ENCODE measurements around the gene ZYG11B.
"Not testable (repeated sequence)": the region's sequence is repeated elsewhere in the genome, so short reads cannot be mapped to it uniquely, and the experiment has no call there.

Gene ZYG11B

DNA sequence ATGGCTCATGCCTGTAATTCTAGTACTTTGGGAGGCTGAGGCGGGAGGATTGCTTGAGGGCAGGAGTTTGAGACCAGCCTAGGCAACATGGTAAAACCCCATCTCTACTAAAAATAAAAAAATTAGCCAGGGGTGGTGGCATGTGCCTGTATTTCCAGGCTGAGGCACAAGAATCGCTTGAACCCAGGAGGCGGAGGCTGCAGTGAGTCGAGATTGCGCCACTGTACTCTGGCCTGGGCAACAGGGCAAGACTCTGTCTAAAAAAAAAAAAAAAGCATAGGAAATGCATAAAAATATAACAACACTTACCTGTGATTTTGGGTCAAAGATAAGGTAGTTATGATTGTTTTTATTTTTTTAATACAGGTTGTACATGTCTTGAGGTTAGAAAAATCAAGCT lies 94.6 kb downstream of the ZYG11B start:
- not testable (repeated sequence) for H3K4me1 Mint-ChIP-seq; ATAC-seq (replicated peaks); H3K27me3 Mint-ChIP-seq; DNase-seq; H3K9me3 Mint-ChIP-seq; H3K27ac Mint-ChIP-seq; H3K4me3 Mint-ChIP-seq
- peaks cover 9 to 18% of the 10 kb centered on the region in 2 donors for H3K36me3 Mint-ChIP-seq

DNA sequence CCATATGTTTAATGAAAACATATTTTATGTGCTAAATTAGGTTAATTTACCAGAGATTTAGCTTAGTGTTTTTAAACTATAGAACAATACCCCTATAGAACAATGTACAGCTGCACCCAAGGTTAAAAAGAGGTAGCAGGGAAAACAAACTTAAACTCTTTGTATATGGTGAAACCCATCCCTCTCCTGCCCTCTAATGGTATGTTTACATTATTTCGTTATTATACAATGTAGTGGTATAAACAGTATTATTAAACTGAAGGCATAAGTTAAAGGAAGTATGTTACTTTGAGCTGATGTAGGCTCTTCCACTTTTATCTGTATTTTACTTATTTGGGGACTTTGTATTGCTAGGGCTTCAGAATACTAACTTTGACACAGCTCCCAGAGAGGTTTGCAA lies 99.6 kb downstream of the ZYG11B start:
- Mint-ChIP-seq H3K4me1 (no peaks in the 10 kb centered on the region), H3K27ac (no peak overlapping the region), H3K27me3 (no peaks in the 10 kb centered on the region), H3K4me3 (no peak overlapping the region), H3K36me3 (peaks cover 0 to 7% of the 10 kb centered on the region in 2 donors), H3K9me3 (no peaks in the 10 kb centered on the region)
- DNase-seq = no peak
- no peak for ATAC-seq (replicated peaks)

DNA sequence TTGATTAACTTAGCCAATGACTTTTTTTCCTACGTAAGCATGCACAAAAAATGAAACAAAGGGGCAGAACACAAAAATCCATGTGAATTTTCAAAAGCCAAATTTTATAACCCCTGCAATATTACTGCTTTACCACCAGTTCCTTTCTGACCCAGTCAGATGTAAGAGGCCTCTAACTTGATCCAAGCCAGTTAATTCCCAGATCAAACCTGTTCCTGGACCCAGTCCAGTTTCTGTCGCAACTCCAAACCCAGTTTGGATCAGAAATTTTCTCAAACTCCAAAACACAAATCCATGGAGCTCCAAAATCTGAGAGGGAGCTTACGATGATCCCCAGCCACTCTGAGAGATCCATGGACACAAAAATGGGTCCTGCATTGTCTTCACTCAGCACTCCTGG lies 108.5 kb downstream of the ZYG11B start:
- no peaks in the 10 kb centered on the region for H3K4me1 Mint-ChIP-seq
- no peaks in the 10 kb centered on the region for H3K9me3 Mint-ChIP-seq
- DNase-seq (no peak), ATAC-seq (replicated peaks) (no peak)
- H3K4me3 Mint-ChIP-seq = no peak overlapping the region
- H3K36me3 Mint-ChIP-seq = no peaks in the 10 kb centered on the region
- peak overlapping the region; percentile 47 for H3K27ac Mint-ChIP-seq
- H3K27me3 Mint-ChIP-seq = peaks cover 8 to 13% of the 10 kb centered on the region in 2 donors

DNA sequence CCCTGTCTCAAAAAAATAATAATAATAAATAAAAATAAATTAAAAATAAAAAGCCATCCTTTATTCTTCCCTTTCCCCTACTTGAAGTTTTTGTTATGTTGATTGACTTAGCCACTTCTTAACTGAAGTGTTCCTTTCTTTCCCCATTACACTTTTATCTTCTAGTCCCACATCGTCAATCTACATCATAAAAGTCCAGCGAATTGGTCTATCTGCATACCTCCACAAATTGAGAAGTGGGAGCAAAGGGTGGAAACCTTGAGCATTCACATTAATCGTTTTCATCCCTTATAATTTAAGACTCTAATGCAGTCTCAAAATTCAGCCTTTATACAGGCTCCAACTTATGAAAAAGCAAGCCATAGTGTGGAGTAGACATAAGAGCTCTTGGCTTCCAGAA lies 109.8 kb downstream of the ZYG11B start:
- Mint-ChIP-seq H3K9me3 (no peaks in the 10 kb centered on the region), H3K4me3 (no peak overlapping the region), H3K27me3 (peaks cover 10 to 15% of the 10 kb centered on the region in 2 donors), H3K36me3 (no peaks in the 10 kb centered on the region), H3K27ac (no peak overlapping the region), H3K4me1 (no peaks in the 10 kb centered on the region)
- ATAC-seq (replicated peaks) = no peak
- DNase-seq = no peak

DNA sequence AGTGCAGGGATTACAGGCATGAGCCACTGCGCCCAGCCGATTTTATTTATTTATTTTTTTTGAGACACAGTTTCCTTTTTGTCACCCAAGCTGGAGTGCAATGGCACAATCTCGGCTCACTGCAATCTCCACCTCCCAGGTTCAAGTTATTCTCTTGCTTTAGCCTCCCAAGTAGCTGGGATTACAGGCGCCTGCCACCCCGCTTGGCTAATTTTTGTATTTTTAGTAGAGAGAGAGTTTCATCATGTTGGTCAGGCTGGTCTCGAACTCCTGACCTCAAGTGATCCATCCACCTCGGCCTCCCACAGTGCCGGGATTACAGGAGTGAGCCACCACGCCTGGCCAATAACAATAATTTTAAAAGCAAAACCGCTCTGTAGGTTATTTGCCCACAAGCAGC lies 112.9 kb downstream of the ZYG11B start:
- not testable (repeated sequence) for DNase-seq; ATAC-seq (replicated peaks); H3K36me3 Mint-ChIP-seq; H3K27ac Mint-ChIP-seq; H3K9me3 Mint-ChIP-seq; H3K4me3 Mint-ChIP-seq
- Mint-ChIP-seq H3K27me3 (peaks cover 18 to 40% of the 10 kb centered on the region in 2 donors), H3K4me1 (peaks cover 2 to 11% of the 10 kb centered on the region in 2 donors)

DNA sequence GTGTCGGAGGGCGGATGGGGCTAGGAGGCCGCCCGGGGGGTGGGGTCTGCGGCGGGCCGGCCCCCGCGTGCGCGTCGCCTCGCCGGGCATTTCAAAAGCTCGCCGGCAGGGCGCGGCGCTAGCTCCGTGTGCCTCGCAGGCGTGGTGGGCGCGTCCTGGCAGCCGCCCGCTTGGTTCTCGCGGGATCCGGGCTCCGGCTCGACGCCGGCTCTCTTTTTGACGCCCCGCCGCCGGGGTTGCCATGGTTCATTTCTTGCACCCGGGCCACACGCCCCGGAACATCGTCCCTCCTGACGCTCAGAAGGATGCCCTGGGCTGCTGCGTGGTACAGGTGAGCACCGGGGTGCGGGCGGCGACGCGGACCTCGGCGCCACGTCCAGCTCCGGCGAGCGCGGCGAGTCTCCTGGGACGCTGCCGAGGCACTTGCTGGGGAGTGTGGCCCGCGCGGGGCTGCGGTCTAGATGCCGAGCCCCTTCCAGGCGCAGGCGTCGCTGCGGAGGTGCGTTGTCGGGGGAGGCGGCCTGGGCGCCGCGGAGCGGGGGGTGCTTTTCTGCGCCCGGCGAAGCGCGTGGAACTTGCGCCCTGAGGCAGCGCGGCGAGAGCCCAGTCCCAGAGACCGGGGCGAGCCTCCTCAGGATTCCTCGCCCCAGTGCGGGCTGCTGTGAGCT lies 116.5 kb downstream of the ZYG11B start, which contains the start of gene ZYG11A:
TSS of gene ZYG11A (plus strand) at position 118 of the 668 bp plus-strand sequence. CDS start at position 242, 124 bp downstream.
- Mint-ChIP-seq H3K4me3 (peak within 1 kb of the TSS; percentile 69 to 75), H3K36me3 (peaks cover 0 to 1% of the 10 kb centered on the region in 2 donors), H3K4me1 (peaks cover 2 to 11% of the 10 kb centered on the region in 2 donors), H3K27me3 (peaks cover 24 to 46% of the 10 kb centered on the region in 2 donors), H3K9me3 (no peaks in the 10 kb centered on the region), H3K27ac (peak within 1 kb of the TSS; percentile 31)
- peak; percentile 96 for ATAC-seq (replicated peaks)
- DNase-seq = peak; percentile 67

DNA sequence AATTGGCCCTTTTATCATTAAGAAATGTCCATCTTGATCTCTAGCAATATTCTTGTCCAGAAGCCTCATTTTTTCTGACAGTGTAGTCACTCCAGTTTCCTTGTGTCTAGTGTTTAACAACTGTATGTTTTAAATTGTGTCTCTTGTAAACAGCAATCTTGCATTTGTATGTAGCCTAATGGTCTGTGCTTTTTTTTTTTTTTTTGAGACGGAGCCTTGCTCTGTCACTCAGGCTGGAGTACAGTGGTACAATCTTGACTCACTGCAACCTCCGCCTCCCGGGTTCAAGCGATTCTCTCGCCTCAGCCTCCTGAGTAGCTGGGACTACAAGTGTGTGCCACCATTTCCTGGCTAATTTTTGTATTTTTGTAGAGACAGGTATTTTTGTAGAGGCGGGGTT lies 118.9 kb downstream of the ZYG11B start:
- ATAC-seq (replicated peaks); H3K9me3 Mint-ChIP-seq; H3K4me3 Mint-ChIP-seq; H3K36me3 Mint-ChIP-seq; DNase-seq: not testable (repeated sequence)
- H3K27me3 Mint-ChIP-seq = peaks cover 29 to 58% of the 10 kb centered on the region in 2 donors
- peaks cover 2 to 11% of the 10 kb centered on the region in 2 donors for H3K4me1 Mint-ChIP-seq
- peak overlapping the region; percentile 25 for H3K27ac Mint-ChIP-seq

DNA sequence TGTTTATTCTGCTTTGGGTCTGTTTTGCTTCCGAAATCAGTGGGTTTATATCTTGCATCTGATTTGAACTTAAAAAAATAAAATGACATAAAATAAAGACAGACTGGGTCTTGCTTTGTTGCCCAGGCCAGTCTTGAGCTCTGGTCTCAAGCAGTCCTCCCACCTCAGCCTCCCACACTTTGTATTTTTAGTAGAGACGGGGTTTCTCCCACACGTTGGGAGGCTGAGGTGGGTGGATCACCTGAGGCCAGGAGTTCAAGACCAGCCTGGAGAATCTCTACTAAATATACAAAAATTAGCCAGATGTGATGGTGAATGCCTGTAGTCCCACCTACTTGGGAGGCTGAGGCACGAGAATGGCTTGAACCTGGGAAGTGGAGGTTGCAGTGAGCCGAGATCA lies 122.2 kb downstream of the ZYG11B start:
- Mint-ChIP-seq H3K4me1 (peaks cover 0 to 8% of the 10 kb centered on the region in 2 donors), H3K27me3 (peaks cover 22 to 51% of the 10 kb centered on the region in 2 donors), H3K27ac (no peak overlapping the region), H3K4me3 (no peak overlapping the region), H3K9me3 (no peaks in the 10 kb centered on the region), H3K36me3 (peaks cover 0 to 3% of the 10 kb centered on the region in 2 donors)
- ATAC-seq (replicated peaks) = no peak
- no peak for DNase-seq

DNA sequence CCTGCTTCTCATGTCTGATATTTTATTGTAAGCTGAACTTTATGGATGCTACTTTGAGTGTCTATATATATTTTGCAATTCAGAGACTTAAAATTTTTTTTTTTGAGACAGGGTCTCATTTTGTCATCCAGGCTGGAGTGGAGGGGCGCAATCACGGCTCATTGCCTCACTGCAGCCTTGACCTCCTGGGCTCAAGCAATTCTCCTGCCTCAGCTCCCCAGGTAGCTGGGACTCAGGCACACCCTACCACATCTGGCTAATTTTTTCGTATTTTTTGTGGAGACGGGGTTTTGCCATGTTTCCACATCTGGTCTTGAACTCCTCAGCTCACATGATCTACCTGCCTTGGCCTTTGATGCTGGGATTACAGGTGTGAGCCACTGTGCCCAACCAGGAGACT lies 124.7 kb downstream of the ZYG11B start:
- H3K9me3 Mint-ChIP-seq = no peaks in the 10 kb centered on the region
- no peak overlapping the region for H3K27ac Mint-ChIP-seq
- DNase-seq (no peak), ATAC-seq (replicated peaks) (no peak)
- no peak overlapping the region for H3K4me3 Mint-ChIP-seq
- peaks cover 0 to 2% of the 10 kb centered on the region in 2 donors for H3K36me3 Mint-ChIP-seq
- no peaks in the 10 kb centered on the region for H3K4me1 Mint-ChIP-seq
- peaks cover 9 to 32% of the 10 kb centered on the region in 2 donors for H3K27me3 Mint-ChIP-seq

DNA sequence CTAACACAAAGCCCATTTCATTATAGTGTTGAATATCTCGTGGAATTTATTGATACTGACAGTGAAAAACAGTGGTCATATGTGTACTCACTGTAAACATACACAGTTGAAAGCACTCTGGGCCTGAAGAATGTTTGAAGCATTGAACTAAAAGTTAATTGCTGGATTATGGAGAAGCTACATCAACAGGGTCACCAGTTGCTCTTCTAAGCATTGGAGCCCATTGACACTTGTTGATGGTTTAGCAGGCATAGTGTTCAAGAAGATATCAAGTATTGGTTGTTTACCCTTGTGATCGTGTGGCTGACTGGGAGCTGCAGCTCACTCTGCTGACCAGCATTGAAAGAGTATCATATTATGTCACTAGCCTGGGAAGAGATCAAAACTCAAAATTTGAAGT lies 126.6 kb downstream of the ZYG11B start:
- DNase-seq (no peak), ATAC-seq (replicated peaks) (no peak)
- Mint-ChIP-seq H3K4me1 (no peaks in the 10 kb centered on the region), H3K36me3 (peaks cover 0 to 2% of the 10 kb centered on the region in 2 donors), H3K27ac (no peak overlapping the region), H3K9me3 (no peaks in the 10 kb centered on the region), H3K4me3 (no peak overlapping the region), H3K27me3 (peaks cover 5 to 23% of the 10 kb centered on the region in 2 donors)

DNA sequence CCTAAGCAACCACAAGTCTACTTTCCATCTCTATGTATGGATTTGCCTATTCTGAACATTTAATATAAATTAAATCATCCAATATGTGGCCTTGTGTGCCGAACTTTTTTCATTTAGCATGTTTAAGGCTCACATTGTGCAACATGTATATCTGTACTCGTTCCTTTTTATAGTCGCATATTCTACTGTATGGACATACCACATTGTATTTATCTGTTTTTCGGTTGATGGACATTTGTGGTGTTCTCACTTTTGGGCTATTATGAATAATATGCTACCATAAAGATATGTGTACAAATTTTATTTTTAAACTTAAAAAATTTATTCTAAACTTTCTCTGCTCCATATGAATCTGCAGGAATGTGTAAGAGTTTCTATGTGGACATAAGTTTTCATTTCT lies 129.3 kb downstream of the ZYG11B start:
- ATAC-seq (replicated peaks) (no peak), DNase-seq (no peak)
- no peak overlapping the region for H3K4me3 Mint-ChIP-seq
- H3K4me1 Mint-ChIP-seq = no peaks in the 10 kb centered on the region
- H3K27me3 Mint-ChIP-seq = peaks cover 0 to 9% of the 10 kb centered on the region in 2 donors
- no peak overlapping the region for H3K27ac Mint-ChIP-seq
- no peaks in the 10 kb centered on the region for H3K36me3 Mint-ChIP-seq
- no peaks in the 10 kb centered on the region for H3K9me3 Mint-ChIP-seq

DNA sequence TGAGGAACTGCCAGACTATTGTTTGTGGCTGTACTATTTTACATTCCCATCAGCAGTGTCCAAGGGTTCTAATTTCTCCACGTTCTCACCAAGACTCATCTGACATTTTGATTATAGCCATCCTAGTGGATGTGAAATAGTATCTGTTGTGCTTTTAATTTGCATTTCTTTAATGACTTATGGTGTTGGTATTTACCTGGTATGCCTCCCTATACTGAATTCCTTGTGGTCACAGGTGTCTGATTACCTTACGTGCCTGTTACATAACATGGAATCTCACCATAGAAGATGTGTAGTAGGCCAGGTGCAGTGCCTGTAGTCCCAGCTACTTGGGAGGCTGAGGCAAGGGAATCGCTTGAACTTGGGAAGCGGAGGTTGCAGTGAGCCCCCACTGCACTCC lies 129.8 kb downstream of the ZYG11B start:
- no peak for ATAC-seq (replicated peaks)
- peaks cover 0 to 5% of the 10 kb centered on the region in 2 donors for H3K27me3 Mint-ChIP-seq
- no peak for DNase-seq
- H3K4me3 Mint-ChIP-seq = no peak overlapping the region
- H3K27ac Mint-ChIP-seq = no peak overlapping the region
- no peaks in the 10 kb centered on the region for H3K4me1 Mint-ChIP-seq
- no peaks in the 10 kb centered on the region for H3K36me3 Mint-ChIP-seq
- H3K9me3 Mint-ChIP-seq = no peaks in the 10 kb centered on the region

DNA sequence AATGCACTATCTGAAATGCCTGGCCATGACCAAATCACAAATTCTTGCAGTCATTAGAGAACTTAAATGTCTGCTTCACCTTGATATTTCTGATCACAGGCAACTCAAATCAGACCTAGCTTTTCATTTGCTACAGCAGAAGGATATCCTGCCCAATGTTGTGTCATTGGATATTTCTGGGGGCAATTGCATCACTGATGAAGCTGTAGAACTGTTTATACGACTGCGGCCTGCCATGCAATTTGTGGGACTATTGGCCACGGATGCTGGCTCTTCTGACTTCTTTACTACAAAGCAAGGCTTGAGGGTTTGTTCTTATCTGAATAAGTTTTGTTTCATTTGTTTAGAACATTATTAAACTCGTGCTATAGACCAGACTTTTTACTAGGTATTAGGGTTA lies 131.2 kb downstream of the ZYG11B start:
- Mint-ChIP-seq H3K36me3 (no peaks in the 10 kb centered on the region), H3K4me3 (no peak overlapping the region), H3K9me3 (no peaks in the 10 kb centered on the region), H3K27me3 (no peaks in the 10 kb centered on the region), H3K27ac (no peak overlapping the region), H3K4me1 (no peaks in the 10 kb centered on the region)
- no peak for DNase-seq
- no peak for ATAC-seq (replicated peaks)

DNA sequence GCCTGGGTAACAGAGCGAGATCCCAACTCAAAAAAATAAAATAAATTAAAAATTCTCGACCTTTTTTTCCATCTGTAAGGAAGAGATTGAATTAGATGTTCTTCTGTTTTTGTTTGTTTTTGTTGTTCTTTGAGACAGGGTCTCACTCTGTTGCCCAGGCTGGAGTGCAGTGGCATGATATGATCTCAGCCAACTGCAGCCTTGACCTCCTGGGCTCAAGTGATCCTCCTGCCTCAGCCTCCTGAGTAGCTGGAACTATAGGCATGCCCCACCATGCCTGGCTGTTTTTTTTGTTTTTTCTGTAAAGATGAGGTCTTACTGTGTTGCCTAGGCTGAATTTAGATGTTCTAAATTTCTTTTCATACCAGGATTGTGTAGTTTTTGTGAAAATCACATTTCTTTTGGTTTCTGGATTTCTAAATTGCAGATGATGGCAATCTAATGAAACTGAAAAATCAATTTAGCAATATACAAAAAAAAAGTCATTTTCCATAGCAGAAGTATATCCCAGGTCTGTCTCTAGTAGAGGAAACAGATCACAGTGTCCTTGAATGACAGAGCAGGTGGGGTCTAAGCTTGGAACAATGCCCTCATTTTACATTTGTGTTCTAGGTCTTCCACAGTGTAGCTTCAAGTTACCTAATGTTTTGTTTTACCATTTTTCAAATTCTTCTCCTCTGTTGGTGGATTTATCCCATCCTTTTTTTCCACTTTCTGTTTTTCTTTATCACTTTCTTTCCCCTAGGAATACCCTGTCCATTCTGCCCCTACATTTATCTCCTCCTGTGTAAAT lies 136.6 kb downstream of the ZYG11B start:
- Mint-ChIP-seq H3K27ac (no peak overlapping the region), H3K4me3 (no peak overlapping the region), H3K36me3 (no peaks in the 10 kb centered on the region), H3K4me1 (peaks cover 0 to 6% of the 10 kb centered on the region in 2 donors), H3K27me3 (peaks cover 5 to 7% of the 10 kb centered on the region in 2 donors), H3K9me3 (no peaks in the 10 kb centered on the region)
- no peak for DNase-seq
- ATAC-seq (replicated peaks) = no peak
